ENCODE data around the gene ERBB4.

Gene ERBB4

GRCh38 chr2:211664321-211664720 is 874.3 kb downstream of the ERBB4 start:
- H3K4me3 ChIP-seq (ENCODE audit: low read length) = no peak overlapping the region
- no peaks in the 10 kb centered on the region for H3K27me3 ChIP-seq (ENCODE audit: insufficient read depth, low read length)
- no peaks in the 10 kb centered on the region for H3K9me3 ChIP-seq (ENCODE audit: insufficient read depth, low read depth, low read length)
- no peak overlapping the region for H3K9ac ChIP-seq (ENCODE audit: low read depth, low read length)
- peaks cover 10% of the 10 kb centered on the region for H3K4me1 ChIP-seq (ENCODE audit: insufficient read depth, low read length)
- H3K27ac ChIP-seq (ENCODE audit: low read length) = no peak overlapping the region
- no peaks in the 10 kb centered on the region for H3K36me3 ChIP-seq (ENCODE audit: insufficient read depth, low read depth, low read length)

- no peaks in the 10 kb centered on the region for H3K36me3 ChIP-seq (ENCODE audit: insufficient read depth, low read depth, low read length)
- no peaks in the 10 kb centered on the region for H3K27me3 ChIP-seq (ENCODE audit: insufficient read depth, low read length)
- H3K4me1 ChIP-seq (ENCODE audit: insufficient read depth, low read length) = no peaks in the 10 kb centered on the region; the same call in 1 of the 2 replicates
- H3K9ac ChIP-seq (ENCODE audit: low read depth, low read length) = no peak overlapping the region
- H3K4me3 ChIP-seq (ENCODE audit: low read length) = no peak overlapping the region
- H3K27ac ChIP-seq (ENCODE audit: low read length) = no peak overlapping the region
- no peaks in the 10 kb centered on the region for H3K9me3 ChIP-seq (ENCODE audit: insufficient read depth, low read depth, low read length)
These were observed 884.3 kb downstream of the ERBB4 start for GRCh38 chr2:211654211-211654780.

GRCh38 chr2:211652327-211652726 is 886.3 kb downstream of the ERBB4 start:
- H3K9me3 ChIP-seq (ENCODE audit: insufficient read depth, low read depth, low read length) = no peaks in the 10 kb centered on the region
- H3K4me3 ChIP-seq (ENCODE audit: low read length) = no peak overlapping the region
- no peak overlapping the region for H3K9ac ChIP-seq (ENCODE audit: low read depth, low read length)
- H3K27me3 ChIP-seq (ENCODE audit: insufficient read depth, low read length) = no peaks in the 10 kb centered on the region
- H3K4me1 ChIP-seq (ENCODE audit: insufficient read depth, low read length) = no peaks in the 10 kb centered on the region; the same call in 1 of the 2 replicates
- H3K36me3 ChIP-seq (ENCODE audit: insufficient read depth, low read depth, low read length) = no peaks in the 10 kb centered on the region
- no peak overlapping the region for H3K27ac ChIP-seq (ENCODE audit: low read length)

DNA sequence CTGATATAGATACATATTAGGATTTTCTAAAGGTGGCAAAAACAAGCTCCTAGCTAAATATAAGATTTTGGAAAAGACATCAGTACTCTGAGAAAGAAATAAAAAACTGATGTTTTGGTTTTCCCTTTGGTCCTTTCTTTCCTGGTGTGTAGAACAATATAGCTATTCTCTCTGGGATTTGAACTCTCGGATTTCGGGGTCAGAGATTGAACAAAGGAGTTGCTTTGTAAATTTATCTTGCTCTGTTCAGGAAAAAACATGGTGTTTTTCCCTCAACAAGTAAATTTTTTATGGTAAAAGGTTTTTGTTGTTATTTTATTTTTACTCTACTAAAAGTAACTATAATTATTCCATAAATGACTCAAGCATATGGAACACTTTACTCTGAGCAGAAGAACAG is 889.3 kb downstream of the ERBB4 start:
- no peak overlapping the region for H3K27ac ChIP-seq (ENCODE audit: low read length)
- no peaks in the 10 kb centered on the region for H3K27me3 ChIP-seq (ENCODE audit: insufficient read depth, low read length)
- no peaks in the 10 kb centered on the region for H3K36me3 ChIP-seq (ENCODE audit: insufficient read depth, low read depth, low read length)
- H3K9me3 ChIP-seq (ENCODE audit: insufficient read depth, low read depth, low read length) = no peaks in the 10 kb centered on the region
- no peaks in the 10 kb centered on the region; the same call in 1 of the 2 replicates for H3K4me1 ChIP-seq (ENCODE audit: insufficient read depth, low read length)
- H3K9ac ChIP-seq (ENCODE audit: low read depth, low read length) = no peak overlapping the region
- H3K4me3 ChIP-seq (ENCODE audit: low read length) = no peak overlapping the region

GRCh38 chr2:211631503-211631902 is 907.1 kb downstream of the ERBB4 start:
- no peaks in the 10 kb centered on the region for H3K9me3 ChIP-seq (ENCODE audit: insufficient read depth, low read depth, low read length)
- no peaks in the 10 kb centered on the region for H3K4me1 ChIP-seq (ENCODE audit: insufficient read depth, low read length)
- no peaks in the 10 kb centered on the region for H3K27me3 ChIP-seq (ENCODE audit: insufficient read depth, low read length)
- H3K9ac ChIP-seq (ENCODE audit: low read depth, low read length) = no peak overlapping the region
- no peak overlapping the region for H3K27ac ChIP-seq (ENCODE audit: low read length)
- H3K36me3 ChIP-seq (ENCODE audit: insufficient read depth, low read depth, low read length) = no peaks in the 10 kb centered on the region
- no peak overlapping the region for H3K4me3 ChIP-seq (ENCODE audit: low read length)

- H3K27me3 ChIP-seq (ENCODE audit: insufficient read depth, low read length) = no peaks in the 10 kb centered on the region
- H3K4me3 ChIP-seq (ENCODE audit: low read length) = no peak overlapping the region
- H3K9me3 ChIP-seq (ENCODE audit: insufficient read depth, low read depth, low read length) = no peaks in the 10 kb centered on the region
- no peaks in the 10 kb centered on the region for H3K4me1 ChIP-seq (ENCODE audit: insufficient read depth, low read length)
- no peak overlapping the region for H3K9ac ChIP-seq (ENCODE audit: low read depth, low read length)
- H3K36me3 ChIP-seq (ENCODE audit: insufficient read depth, low read depth, low read length) = no peaks in the 10 kb centered on the region
- no peak overlapping the region for H3K27ac ChIP-seq (ENCODE audit: low read length)
These were observed 915.5 kb downstream of the ERBB4 start for GRCh38 chr2:211623096-211623495.

DNA sequence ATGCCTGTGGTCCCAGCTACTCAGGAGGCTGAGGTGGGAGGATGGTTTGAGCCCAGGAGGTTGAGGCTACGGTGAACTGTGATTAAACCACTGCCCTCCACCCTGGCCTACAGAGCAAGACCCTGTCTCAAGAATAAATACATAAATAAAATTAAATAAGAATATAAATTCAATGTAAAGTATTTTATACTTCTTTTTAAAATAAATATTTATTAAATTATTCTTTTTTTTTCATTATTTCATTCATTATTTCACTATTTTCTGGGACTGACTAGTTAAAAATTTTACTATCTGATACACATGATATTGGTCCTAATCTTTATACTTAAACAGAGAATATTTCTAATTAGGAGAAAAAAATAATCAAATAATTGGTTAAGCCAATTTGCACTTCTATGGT is 917.6 kb downstream of the ERBB4 start:
- Histone ChIP-seq H3K36me3 (ENCODE audit: insufficient read depth, low read depth, low read length) (no peaks in the 10 kb centered on the region), H3K4me3 (ENCODE audit: low read length) (no peak overlapping the region), H3K9ac (ENCODE audit: low read depth, low read length) (no peak overlapping the region), H3K9me3 (ENCODE audit: insufficient read depth, low read depth, low read length) (no peaks in the 10 kb centered on the region), H3K4me1 (ENCODE audit: insufficient read depth, low read length) (no peaks in the 10 kb centered on the region), H3K27me3 (ENCODE audit: insufficient read depth, low read length) (no peaks in the 10 kb centered on the region), H3K27ac (ENCODE audit: low read length) (no peak overlapping the region)

GRCh38 chr2:211617803-211618202 is 920.8 kb downstream of the ERBB4 start:
- H3K4me3 ChIP-seq (ENCODE audit: low read length) = no peak overlapping the region
- H3K36me3 ChIP-seq (ENCODE audit: insufficient read depth, low read depth, low read length) = no peaks in the 10 kb centered on the region
- no peak overlapping the region for H3K9ac ChIP-seq (ENCODE audit: low read depth, low read length)
- no peak overlapping the region for H3K27ac ChIP-seq (ENCODE audit: low read length)
- no peaks in the 10 kb centered on the region for H3K27me3 ChIP-seq (ENCODE audit: insufficient read depth, low read length)
- no peaks in the 10 kb centered on the region for H3K9me3 ChIP-seq (ENCODE audit: insufficient read depth, low read depth, low read length)
- H3K4me1 ChIP-seq (ENCODE audit: insufficient read depth, low read length) = no peaks in the 10 kb centered on the region

DNA sequence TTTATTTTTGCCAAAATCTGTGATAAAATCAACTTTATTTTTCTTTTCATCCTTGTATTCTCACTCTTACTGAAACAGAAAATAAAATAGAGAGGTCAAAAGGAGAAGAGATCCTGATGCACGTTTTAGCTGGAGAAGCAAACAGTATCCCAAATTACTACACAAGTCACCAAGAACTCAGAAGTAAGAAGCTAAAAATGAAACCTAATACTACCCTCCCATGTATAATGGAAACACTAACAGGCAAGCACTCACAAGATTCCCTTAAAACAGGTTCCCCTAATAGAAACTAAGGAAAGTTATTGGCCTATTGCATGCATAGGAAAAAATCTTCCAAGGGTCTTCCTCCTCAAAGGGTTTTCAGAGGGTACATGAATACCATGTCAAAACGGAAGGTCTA is 927.0 kb downstream of the ERBB4 start:
- Histone ChIP-seq H3K4me1 (ENCODE audit: insufficient read depth, low read length) (no peaks in the 10 kb centered on the region), H3K9me3 (ENCODE audit: insufficient read depth, low read depth, low read length) (no peaks in the 10 kb centered on the region), H3K27me3 (ENCODE audit: insufficient read depth, low read length) (no peaks in the 10 kb centered on the region), H3K27ac (ENCODE audit: low read length) (no peak overlapping the region), H3K36me3 (ENCODE audit: insufficient read depth, low read depth, low read length) (no peaks in the 10 kb centered on the region), H3K4me3 (ENCODE audit: low read length) (no peak overlapping the region), H3K9ac (ENCODE audit: low read depth, low read length) (no peak overlapping the region)

- no peak overlapping the region for H3K4me3 ChIP-seq (ENCODE audit: low read length)
- H3K4me1 ChIP-seq (ENCODE audit: insufficient read depth, low read length) = no peaks in the 10 kb centered on the region
- H3K36me3 ChIP-seq (ENCODE audit: insufficient read depth, low read depth, low read length) = no peaks in the 10 kb centered on the region
- no peaks in the 10 kb centered on the region for H3K27me3 ChIP-seq (ENCODE audit: insufficient read depth, low read length)
- H3K9ac ChIP-seq (ENCODE audit: low read depth, low read length) = no peak overlapping the region
- H3K9me3 ChIP-seq (ENCODE audit: insufficient read depth, low read depth, low read length) = no peaks in the 10 kb centered on the region
- H3K27ac ChIP-seq (ENCODE audit: low read length) = no peak overlapping the region
These were observed 927.5 kb downstream of the ERBB4 start for GRCh38 chr2:211611061-211611518.

DNA sequence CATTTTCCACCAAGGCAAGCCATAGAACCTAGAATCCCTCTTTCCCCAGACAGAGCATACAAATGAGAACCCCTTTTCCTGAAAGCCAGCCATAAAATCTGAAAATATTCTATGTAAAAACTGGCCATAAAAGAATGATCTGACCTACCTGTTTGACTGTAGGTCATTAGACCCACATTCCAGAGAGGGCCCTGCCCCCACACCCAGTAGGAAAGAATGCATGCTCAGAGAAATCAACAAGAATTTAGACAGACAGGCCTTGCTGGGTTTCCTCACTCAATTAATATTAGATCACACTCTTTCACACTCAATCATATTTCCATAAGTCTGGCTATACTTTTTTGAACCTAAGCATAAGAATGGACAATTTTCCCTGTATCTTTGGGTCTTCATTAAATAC is 929.5 kb downstream of the ERBB4 start:
- H3K9ac ChIP-seq (ENCODE audit: low read depth, low read length) = no peak overlapping the region
- H3K9me3 ChIP-seq (ENCODE audit: insufficient read depth, low read depth, low read length) = no peaks in the 10 kb centered on the region
- no peaks in the 10 kb centered on the region for H3K4me1 ChIP-seq (ENCODE audit: insufficient read depth, low read length)
- H3K36me3 ChIP-seq (ENCODE audit: insufficient read depth, low read depth, low read length) = no peaks in the 10 kb centered on the region
- no peak overlapping the region for H3K27ac ChIP-seq (ENCODE audit: low read length)
- no peaks in the 10 kb centered on the region for H3K27me3 ChIP-seq (ENCODE audit: insufficient read depth, low read length)
- H3K4me3 ChIP-seq (ENCODE audit: low read length) = no peak overlapping the region

- Histone ChIP-seq H3K36me3 (ENCODE audit: insufficient read depth, low read depth, low read length) (no peaks in the 10 kb centered on the region), H3K9ac (ENCODE audit: low read depth, low read length) (no peak overlapping the region), H3K4me1 (ENCODE audit: insufficient read depth, low read length) (no peaks in the 10 kb centered on the region), H3K4me3 (ENCODE audit: low read length) (no peak overlapping the region), H3K27ac (ENCODE audit: low read length) (no peak overlapping the region), H3K9me3 (ENCODE audit: insufficient read depth, low read depth, low read length) (no peaks in the 10 kb centered on the region), H3K27me3 (ENCODE audit: insufficient read depth, low read length) (no peaks in the 10 kb centered on the region)
These were observed 939.5 kb downstream of the ERBB4 start for GRCh38 chr2:211599146-211599545.
